Astrocyte (in vitro differentiated cells and primary cell): ENCODE measurements around the gene LCT.
A peak's percentile ranks its signal among the peaks of the same experiment; 100 is the strongest.

Source experiments
- CTCF ChIP-seq: IDR thresholded peaks from 2 replicates; pipeline ENCODE4 v1.5.1; 2011; ENCODE audit warnings: low read depth, mild to moderate bottlenecking, inconsistent platforms, low read length, moderate library complexity; ENCODE audit not compliant: insufficient read depth
- EZH2 ChIP-seq: IDR thresholded peaks from 2 replicates; pipeline ENCODE4 v1.6.1; 2012; ENCODE audit warnings: mild to moderate bottlenecking, low read length, inconsistent platforms; ENCODE audit not compliant: insufficient read depth

GRCh38 chr2:135797497-135798274, 39.3 kb downstream of the LCT start:
- TF ChIP-seq CTCF (peak; percentile 94), EZH2 (no peak)
